Measurements from ENCODE around the gene POLA1.

POLA1 gene

GRCh38 chrX:25028726-25029125 lies 335.0 kb downstream of the POLA1 start:
- no peak for DNase-seq (ENCODE audit: low read depth)

GRCh38 chrX:25029288-25029825 lies 335.6 kb downstream of the POLA1 start:
- DNase-seq (ENCODE audit: low read depth): no peak

- DNase-seq (ENCODE audit: low read depth): no peak
Measured at GRCh38 chrX:25034889-25035288, 341.2 kb downstream of the POLA1 start.

GRCh38 chrX:25039036-25039435 lies 345.3 kb downstream of the POLA1 start:
- DNase-seq (ENCODE audit: low read depth): no peak

- DNase-seq (ENCODE audit: low read depth): no peak
Measured at GRCh38 chrX:25043192-25043591, 349.5 kb downstream of the POLA1 start.
